NCI-H2107 (cell line): ENCODE results near the gene FANCF.

Experiments used
- DNase-seq: peaks from one replicate; lab custom pipeline; 2025; lab: John Stamatoyannopoulos, UW

Gene FANCF

DNA sequence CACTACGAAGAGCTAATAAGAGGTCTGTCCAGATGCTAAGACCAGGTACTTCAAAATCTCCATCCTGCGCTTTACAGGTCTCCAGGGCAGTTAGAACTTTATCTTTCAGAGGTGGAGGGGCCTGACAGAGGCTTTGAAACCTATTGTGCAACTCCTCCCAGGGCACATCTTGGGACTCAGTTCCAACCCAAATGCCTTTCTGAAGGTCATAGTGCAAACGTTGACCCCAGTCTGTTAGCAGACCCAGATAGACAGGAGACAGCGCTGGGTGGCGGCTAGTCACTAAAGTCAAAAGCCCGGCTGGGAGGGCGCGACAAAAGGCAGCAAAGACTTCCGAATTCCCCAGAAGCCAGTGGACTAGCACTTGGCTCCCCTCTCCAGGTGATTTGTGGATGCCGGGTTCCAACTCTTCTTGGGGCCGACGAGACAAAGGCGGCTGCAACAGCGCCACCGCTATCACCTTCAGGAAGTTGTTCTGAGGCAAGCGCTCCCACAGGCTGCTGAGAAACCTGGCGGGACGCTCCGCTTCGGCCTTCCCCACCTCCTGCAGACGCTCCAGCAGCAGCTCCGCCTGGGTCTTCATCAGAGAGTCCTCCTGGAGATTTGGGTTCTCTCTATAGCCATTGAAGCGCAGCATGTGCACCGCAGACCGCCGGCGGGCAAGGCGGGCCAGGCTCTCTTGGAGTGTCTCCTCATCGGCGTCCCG lies 728 bp downstream of the FANCF start:
- peak; percentile 39 for DNase-seq

DNA sequence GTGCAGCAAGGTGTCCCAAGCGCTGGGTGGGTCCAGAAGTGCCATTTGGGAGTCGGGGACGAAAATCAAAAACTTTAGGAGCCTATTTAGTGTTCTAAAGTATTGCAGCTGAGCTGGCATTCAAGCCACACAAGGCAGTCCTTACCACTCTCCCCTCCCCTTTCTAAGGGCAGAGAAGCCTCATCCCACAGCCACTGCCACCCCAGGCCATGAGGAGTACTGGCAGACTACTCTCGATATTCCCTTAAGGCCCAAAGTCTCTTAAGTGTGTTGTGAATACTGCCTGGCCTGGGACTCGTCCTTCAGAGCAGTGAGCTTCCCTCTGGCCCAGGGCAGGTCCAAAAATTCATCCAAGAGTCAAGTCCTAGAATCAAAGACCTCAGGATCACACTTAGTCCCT lies 7.8 kb downstream of the FANCF start:
- no peak for DNase-seq

DNA sequence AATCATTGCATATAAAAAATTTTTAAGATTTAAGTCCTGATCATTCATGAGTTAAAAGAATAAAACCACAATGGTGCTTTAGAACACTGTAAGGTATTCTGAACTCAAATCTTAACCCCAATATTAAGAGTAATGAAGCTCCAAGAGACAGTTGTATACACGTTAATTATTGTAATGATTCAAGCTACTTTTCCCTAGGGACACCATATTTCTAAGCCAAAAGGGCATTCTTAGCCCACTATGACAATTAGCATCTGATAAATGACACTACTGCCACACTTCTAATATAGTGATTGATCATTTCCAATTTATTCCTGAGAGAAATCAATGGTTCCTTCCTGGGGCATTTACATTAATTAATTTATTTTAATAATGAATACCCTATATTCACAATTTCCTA lies 21.7 kb downstream of the FANCF start:
- DNase-seq, result no peak

DNA sequence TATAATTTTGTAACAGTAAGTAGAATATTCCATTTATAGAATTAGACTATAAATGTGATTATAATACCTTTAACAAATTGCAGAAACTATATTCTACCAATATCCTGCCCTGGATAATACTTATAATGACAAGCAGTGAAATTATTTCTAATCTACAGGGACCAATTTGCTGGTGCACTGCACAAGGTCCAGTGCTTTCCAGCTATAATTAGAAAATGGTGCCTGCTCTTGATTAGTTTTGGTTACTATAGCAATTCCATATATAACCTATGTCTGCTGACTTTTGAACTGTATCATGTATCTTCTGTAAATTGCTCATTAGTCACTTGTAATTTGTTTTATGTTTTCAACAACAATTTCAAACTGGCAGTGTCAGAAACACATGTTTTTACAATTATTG lies 23.1 kb downstream of the FANCF start:
- DNase-seq, result no peak

DNA sequence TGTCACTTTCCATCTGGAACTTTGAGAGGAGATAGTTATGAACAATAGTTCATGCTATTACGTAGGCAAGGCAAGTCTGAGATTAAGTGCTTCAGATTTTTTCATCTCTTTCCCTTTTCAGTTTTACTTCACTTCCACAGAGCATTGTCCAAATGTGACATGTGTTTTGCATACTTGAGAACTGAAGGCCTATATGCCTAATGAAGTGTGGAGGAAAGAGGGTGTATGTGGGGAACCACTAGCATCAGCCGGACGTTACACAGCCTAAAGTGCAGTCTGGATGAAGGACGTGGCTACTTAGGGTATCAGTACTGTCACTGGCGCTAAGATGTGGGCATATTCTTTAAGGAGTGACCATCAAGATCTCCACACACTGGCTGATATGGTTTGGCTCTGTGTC lies 26.2 kb downstream of the FANCF start:
- DNase-seq, result no peak

DNA sequence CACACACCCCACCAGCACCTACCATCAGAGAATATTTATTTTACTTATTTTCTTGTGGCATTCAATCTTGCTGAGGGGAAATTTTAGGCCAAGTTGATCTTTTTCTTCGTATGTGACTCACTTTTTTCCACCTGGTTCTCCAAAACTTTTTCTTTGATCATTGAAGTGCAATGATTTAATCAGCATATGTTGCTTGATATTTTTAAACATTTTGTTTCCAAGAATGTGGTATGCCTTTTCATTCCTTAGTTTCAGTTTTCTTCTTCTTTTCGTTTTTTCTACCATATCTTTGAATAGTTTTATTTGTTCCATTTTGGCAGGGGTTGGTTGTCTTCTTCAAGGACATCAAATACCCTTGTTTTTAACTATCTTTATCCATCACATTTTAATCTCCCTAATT lies 28.6 kb downstream of the FANCF start:
- no peak for DNase-seq

DNA sequence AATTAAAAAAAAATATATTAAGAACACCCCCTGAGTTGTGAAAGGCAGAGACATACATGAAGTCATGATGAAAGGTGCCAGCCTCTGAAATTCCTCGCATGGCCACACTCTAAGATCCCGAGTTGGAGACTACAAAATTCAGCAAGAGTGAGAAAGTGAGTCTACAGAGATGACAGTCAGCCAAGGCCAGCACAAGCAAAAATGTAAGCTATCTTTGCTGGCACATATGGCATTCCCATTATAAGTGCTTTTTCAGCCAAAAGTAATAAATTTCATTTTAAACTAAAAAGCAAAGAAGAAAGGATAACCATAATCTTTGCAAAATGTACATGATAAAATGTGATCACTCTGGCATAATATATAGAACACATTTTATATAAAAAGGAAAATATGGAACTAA lies 40.6 kb downstream of the FANCF start:
- no peak for DNase-seq

DNA sequence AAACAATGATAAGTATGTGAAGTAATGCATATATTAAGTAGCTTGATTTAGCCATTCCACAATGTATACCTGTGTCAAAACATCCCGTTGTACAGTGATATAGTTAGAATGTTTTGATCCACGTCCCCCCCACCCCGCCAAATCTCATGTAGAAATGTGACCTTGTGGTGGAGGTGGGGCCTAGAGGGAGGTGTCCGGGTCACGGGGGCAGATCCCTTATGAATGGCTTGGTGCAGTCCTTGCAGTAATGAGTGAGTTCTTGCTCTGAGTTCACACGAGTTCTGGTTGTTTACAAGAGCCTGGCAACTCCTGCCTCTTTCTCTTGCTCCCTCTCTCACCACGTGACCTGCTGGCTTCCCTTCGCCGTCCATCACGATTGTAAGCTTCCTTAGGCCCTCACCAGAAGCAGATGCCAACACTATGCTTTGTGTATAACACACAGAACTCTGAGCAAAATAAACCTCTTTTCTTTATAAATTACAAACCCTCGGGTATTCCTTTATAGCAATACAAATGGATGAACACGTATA lies 41.6 kb downstream of the FANCF start:
- DNase-seq, result no peak

DNA sequence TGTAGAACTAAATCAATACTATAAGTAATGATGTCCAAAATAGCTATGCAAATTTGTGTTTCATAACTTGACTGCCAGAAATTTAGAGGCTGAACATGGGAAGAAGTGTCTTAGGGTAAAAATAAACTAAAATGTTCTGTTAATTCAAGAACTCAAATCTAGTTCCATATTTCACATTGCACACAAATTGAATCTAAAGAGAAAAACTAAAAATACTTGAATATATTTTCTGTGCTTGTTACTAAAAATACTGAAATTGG lies 43.5 kb downstream of the FANCF start:
- DNase-seq, result no peak

DNA sequence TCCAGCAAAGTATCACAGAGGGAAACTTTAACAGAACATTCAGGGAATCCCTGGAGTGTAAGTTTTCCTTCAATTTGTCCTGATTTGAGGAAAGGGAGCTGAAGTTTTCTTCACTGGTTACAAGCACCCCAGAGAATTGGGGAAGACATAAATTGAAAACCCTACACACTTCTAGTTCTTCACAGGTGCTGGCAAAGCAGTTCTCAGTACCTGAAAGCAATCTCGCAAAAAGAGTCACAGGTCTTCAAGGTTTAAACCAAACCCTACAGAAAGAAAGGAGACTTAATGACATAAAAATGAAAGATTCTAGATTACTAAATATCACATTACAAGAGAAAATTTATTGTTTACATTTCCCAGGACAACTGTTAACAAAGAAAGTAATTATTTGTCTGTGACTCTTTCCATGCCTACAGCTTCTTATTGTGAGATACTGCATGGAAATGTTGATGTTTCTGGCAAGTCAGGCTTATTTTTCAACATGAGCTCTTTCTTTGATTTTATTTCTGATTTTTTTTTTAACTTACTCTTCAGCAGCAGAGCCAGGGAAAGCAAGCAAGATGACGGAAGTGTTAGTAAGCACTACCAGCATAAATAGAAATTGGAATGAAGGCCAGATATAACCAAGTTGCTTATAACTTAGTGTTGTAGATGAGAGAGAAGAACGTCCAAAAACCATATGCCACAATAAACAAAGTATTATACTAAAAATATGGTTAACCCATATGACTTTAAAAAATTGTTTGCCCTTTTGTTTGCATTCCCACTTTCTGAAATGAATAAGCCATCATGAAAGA lies 44.1 kb downstream of the FANCF start:
- DNase-seq, result no peak

DNA sequence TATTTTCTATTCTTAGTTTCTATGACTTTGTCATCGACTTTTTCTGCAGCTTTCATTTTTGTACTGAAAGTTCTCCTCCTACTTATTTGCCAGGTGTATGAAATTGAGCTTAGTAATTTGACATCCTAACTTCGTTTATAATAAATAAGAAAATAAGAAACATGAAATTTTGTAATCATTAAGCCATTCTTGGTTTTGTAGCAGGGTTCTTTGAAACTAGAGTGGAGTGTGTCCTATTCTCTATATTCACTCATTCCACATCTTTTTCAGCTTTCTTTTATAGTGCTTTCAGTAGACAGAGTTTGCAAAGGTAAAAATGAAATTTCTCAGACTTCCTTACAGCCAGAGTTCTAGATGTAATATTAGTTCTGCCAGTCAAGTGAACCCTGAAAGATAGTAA lies 47.8 kb downstream of the FANCF start:
- no peak for DNase-seq
